ENCODE measurements around the gene LAMC3. TPM values are rescaled to one million over a fixed set of nuclear protein-coding genes. Genes with fewer than 3 reads are reported as not detected.

The LAMC3 gene
- total RNA-seq, 1 donor from 2014 or later: not detected

- no peak overlapping the region for H3K4me3 ChIP-seq
- no peak overlapping the region for H3K4me2 ChIP-seq
- peaks cover 39% of the 10 kb centered on the region for H3K4me1 Mint-ChIP-seq
These were observed 1.7 kb downstream of the LAMC3 start for GRCh38 chr9:131010482-131011273.

GRCh38 chr9:131011274-131012022, 2.5 kb downstream of the LAMC3 start:
- H3K4me1 Mint-ChIP-seq: peaks cover 39% of the 10 kb centered on the region
- no peak overlapping the region for H3K4me3 ChIP-seq
- peaks cover 6% of the 10 kb centered on the region for H3F3A ChIP-seq (ENCODE audit: low read depth)
- peak overlapping the region; percentile 38 for H3K4me3 Mint-ChIP-seq
- TF ChIP-seq EZH2phosphoT487 (IDR thresholded peaks at IDR 0.05) (no peak), CTCF (IDR thresholded peaks at IDR 0.05) (no peak), EZH2 (IDR thresholded peaks at IDR 0.05) (no peak)
- H3K9ac ChIP-seq: no peak overlapping the region
- no peak for DNase-seq (ENCODE audit: low spot score)
- H3K27me3 ChIP-seq: peaks cover 48% of the 10 kb centered on the region
- no peaks in the 10 kb centered on the region for H4K20me1 ChIP-seq (ENCODE audit: low read depth)
- no peaks in the 10 kb centered on the region for H3K79me2 ChIP-seq (ENCODE audit: low read depth)
- H3K27me3 Mint-ChIP-seq (ENCODE audit: insufficient read depth, low read depth): peaks cover 41% of the 10 kb centered on the region
- H3K4me1 ChIP-seq: peaks cover 11% of the 10 kb centered on the region
- H3K9me3 ChIP-seq (ENCODE audit: low read depth): no peaks in the 10 kb centered on the region
- H3K36me3 Mint-ChIP-seq: no peaks in the 10 kb centered on the region
- no peak overlapping the region for H3K27ac ChIP-seq
- no peak overlapping the region for H2AFZ ChIP-seq (replicated peaks)
- H3K27ac Mint-ChIP-seq: no peak overlapping the region
- no peak overlapping the region for H3K4me2 ChIP-seq
- no peaks in the 10 kb centered on the region for H3K36me3 ChIP-seq
- no peaks in the 10 kb centered on the region for H3K9me3 Mint-ChIP-seq

More at GRCh38 chr9:131010482-131011273, 1.7 kb downstream of the LAMC3 start:
- H2AFZ ChIP-seq (replicated peaks): no peak overlapping the region
- no peaks in the 10 kb centered on the region for H3K9me3 ChIP-seq (ENCODE audit: low read depth)
- H3K9ac ChIP-seq: no peak overlapping the region
- H3K27ac Mint-ChIP-seq: no peak overlapping the region
- H3K79me2 ChIP-seq (ENCODE audit: low read depth): no peaks in the 10 kb centered on the region
- H3K4me1 ChIP-seq: peaks cover 11% of the 10 kb centered on the region
- peak overlapping the region; percentile 38 for H3K4me3 Mint-ChIP-seq
- no peaks in the 10 kb centered on the region for H3K36me3 Mint-ChIP-seq
- TF ChIP-seq CTCF (IDR thresholded peaks at IDR 0.05): no peak
- no peak for TF ChIP-seq EZH2 (IDR thresholded peaks at IDR 0.05)
- TF ChIP-seq EZH2phosphoT487 (IDR thresholded peaks at IDR 0.05): no peak
- peaks cover 6% of the 10 kb centered on the region for H3F3A ChIP-seq (ENCODE audit: low read depth)
- no peaks in the 10 kb centered on the region for H4K20me1 ChIP-seq (ENCODE audit: low read depth)
- DNase-seq (ENCODE audit: low spot score): no peak
- H3K27ac ChIP-seq: no peak overlapping the region
- no peaks in the 10 kb centered on the region for H3K9me3 Mint-ChIP-seq
- peaks cover 48% of the 10 kb centered on the region for H3K27me3 ChIP-seq
- H3K36me3 ChIP-seq: no peaks in the 10 kb centered on the region
- peaks cover 35% of the 10 kb centered on the region for H3K27me3 Mint-ChIP-seq (ENCODE audit: insufficient read depth, low read depth)

- Mint-ChIP-seq H3K27me3 (ENCODE audit: insufficient read depth, low read depth) (peaks cover 41% of the 10 kb centered on the region), H3K36me3 (no peaks in the 10 kb centered on the region), H3K4me3 (peak overlapping the region; percentile 15), H3K4me1 (peaks cover 40% of the 10 kb centered on the region), H3K9me3 (no peaks in the 10 kb centered on the region), H3K27ac (peak overlapping the region; percentile 97)
- Histone ChIP-seq H2AFZ (replicated peaks) (no peak overlapping the region), H3F3A (ENCODE audit: low read depth) (peaks cover 6% of the 10 kb centered on the region), H3K4me3 (no peak overlapping the region), H3K9ac (no peak overlapping the region), H3K4me1 (peaks cover 11% of the 10 kb centered on the region), H3K27me3 (peaks cover 43% of the 10 kb centered on the region), H3K4me2 (no peak overlapping the region), H3K27ac (no peak overlapping the region), H3K9me3 (ENCODE audit: low read depth) (no peaks in the 10 kb centered on the region), H3K79me2 (ENCODE audit: low read depth) (no peaks in the 10 kb centered on the region), H3K36me3 (no peaks in the 10 kb centered on the region), H4K20me1 (ENCODE audit: low read depth) (no peaks in the 10 kb centered on the region)
- TF ChIP-seq EZH2phosphoT487 (IDR thresholded peaks at IDR 0.05) (no peak), EZH2 (IDR thresholded peaks at IDR 0.05) (no peak), CTCF (IDR thresholded peaks at IDR 0.05) (no peak)
- DNase-seq (ENCODE audit: low spot score): no peak
These were observed 3.0 kb downstream of the LAMC3 start for GRCh38 chr9:131012023-131012334.

Data from neural progenitor cell (in vitro differentiated cells).